Activated CD4-positive, alpha-beta T cell treated with anti-CD3 and anti-CD28 coated beads for 36 hours (primary cell): ENCODE measurements around the gene EPN1. TPM values are rescaled to one million over a fixed set of nuclear protein-coding genes. Genes with fewer than 3 reads are reported as not detected.

Experiments
- ATAC-seq: fragments of 200-7000 bp; cut with Tn5 transposase; one replicate; pipeline ENCODE4 v1.10.0; 2021; ENCODE audit warnings: mild to moderate bottlenecking, moderate library complexity
- CTCF ChIA-PET: fragments of 350-600 bp; sonication (Branson Sonifier 250); formaldehyde crosslinking; loops from one replicate; lab custom pipeline; 2021; ENCODE audit warnings: antibody characterized with exemption; lab: Charles Lee
- POLR2A ChIA-PET: fragments of 350-600 bp; sonication (Branson Sonifier 250); formaldehyde crosslinking; loops from one replicate; lab custom pipeline; 2021; ENCODE audit warnings: antibody characterized with exemption, inconsistent platforms; lab: Charles Lee
- DNase-seq: peaks from one replicate; pipeline ENCODE4 v3.0.0-alpha.2; 2020
- H3K27ac Mint-ChIP-seq: one replicate; pipeline ENCODE4 v1.8.0; 2021; ENCODE audit warnings: mixed read lengths
- H3K27me3 Mint-ChIP-seq: one replicate; pipeline ENCODE4 v1.8.0; 2021; ENCODE audit warnings: mixed read lengths
- H3K36me3 Mint-ChIP-seq: one replicate; pipeline ENCODE4 v1.8.0; 2021; ENCODE audit warnings: low read depth, mixed read lengths
- H3K4me1 Mint-ChIP-seq: one replicate; pipeline ENCODE4 v1.8.0; 2021; ENCODE audit warnings: mixed read lengths
- H3K4me3 Mint-ChIP-seq: one replicate; pipeline ENCODE4 v1.8.0; 2021; ENCODE audit warnings: mild to moderate bottlenecking, moderate library complexity, mixed read lengths
- H3K9me3 Mint-ChIP-seq: one replicate; pipeline ENCODE4 v1.8.0; 2021; ENCODE audit warnings: low read depth, mixed read lengths
- intact Hi-C, 2 experiments: fragments of 100-400 bp; cut with DNase I in 1 of 2; cut with micrococcal nuclease in 1 of 2; formaldehyde crosslinking; loops; one replicate each; pipeline versions ENCODE4 v1.14.2 to v1.15.1; 2022 to 2024; cut with DNase I, micrococcal nuclease
- total RNA-seq, 2 experiments: library from RNA; stranded (reverse); gene quantifications; one replicate each; pipeline ENCODE4 v1.2.3, GENCODE V29; 2021

Gene EPN1
- total RNA-seq, 2 experiments from 2014 or later: 32.5 to 37.1 TPM

- H3K9me3 Mint-ChIP-seq: no peaks in the 10 kb centered on the region
- ChIA-PET CTCF (interaction anchor here (1.7 kb wide), 1 partner anchor 12 kb away, joined by 5 read pairs; no protein-coding TSS in a partner anchor), POLR2A (no interaction called here)
- ATAC-seq: no peak
- peaks cover 36% of the 10 kb centered on the region for H3K4me1 Mint-ChIP-seq
- peaks cover 60% of the 10 kb centered on the region for H3K36me3 Mint-ChIP-seq
- H3K4me3 Mint-ChIP-seq: no peak overlapping the region
- H3K27ac Mint-ChIP-seq: no peak overlapping the region
- no peak for DNase-seq
- intact Hi-C loops: loop anchor here in 1 of 2 experiments (10.0 kb wide), 1 partner anchor 1794 kb away; the partner anchor contains the start of gene MYADM
- H3K27me3 Mint-ChIP-seq: no peaks in the 10 kb centered on the region
Observed at GRCh38 chr19:55658846-55659459, 16.1 kb upstream of the EPN1 start.

- intact Hi-C loops: loop anchor here in 1 of 2 experiments (10.0 kb wide), 1 partner anchor 1795 kb away; the partner anchor contains the start of gene MYADM
- DNase-seq: no peak
- peaks cover 67% of the 10 kb centered on the region for H3K36me3 Mint-ChIP-seq
- CTCF ChIA-PET: interaction anchor here (1.7 kb wide), 1 partner anchor 11 kb away, joined by 5 read pairs; no protein-coding TSS in a partner anchor
- H3K27ac Mint-ChIP-seq: peak overlapping the region; percentile 47
- ATAC-seq: no peak
- no peaks in the 10 kb centered on the region for H3K27me3 Mint-ChIP-seq
- H3K4me1 Mint-ChIP-seq: peaks cover 36% of the 10 kb centered on the region
- no peaks in the 10 kb centered on the region for H3K9me3 Mint-ChIP-seq
- POLR2A ChIA-PET: no interaction called here
- no peak overlapping the region for H3K4me3 Mint-ChIP-seq
Observed at GRCh38 chr19:55659822-55660221, 15.2 kb upstream of the EPN1 start.

DNA sequence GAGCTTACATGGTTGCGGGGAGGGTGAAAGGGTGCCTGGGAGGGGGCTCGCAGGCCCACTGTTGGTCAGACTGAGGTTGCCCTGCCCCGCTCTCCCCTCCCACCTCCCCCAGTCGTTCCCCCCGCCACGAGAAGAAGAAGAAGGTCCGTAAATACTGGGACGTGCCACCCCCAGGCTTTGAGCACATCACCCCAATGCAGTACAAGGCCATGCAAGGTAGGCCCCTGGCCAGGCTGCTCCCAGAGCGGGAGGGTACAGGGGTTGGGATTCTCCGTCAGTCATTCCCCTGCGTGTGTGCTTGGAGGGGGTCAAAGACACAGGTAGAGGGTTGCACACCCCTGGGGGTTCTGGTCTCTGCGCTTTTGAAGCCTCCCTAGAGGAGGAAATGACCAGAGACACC is 14.6 kb upstream of the EPN1 start:
- H3K27ac Mint-ChIP-seq: no peak overlapping the region

DNA sequence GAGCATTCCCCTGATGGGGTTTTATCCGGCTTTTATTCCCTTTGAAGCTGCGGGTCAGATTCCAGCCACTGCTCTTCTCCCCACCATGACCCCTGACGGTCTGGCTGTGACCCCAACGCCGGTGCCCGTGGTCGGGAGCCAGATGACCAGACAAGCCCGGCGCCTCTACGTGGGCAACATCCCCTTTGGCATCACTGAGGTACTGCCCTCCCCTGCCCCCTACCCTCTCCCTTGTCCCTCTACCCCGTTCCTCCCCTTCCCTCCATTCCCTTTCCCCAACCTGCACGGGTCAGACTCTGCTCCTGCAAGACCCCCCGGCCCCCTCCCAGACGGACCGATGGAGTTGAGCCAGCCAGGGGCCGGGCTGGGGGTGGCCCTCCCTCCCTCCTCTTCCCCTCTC is 14.0 kb upstream of the EPN1 start:
- no peaks in the 10 kb centered on the region for H3K27me3 Mint-ChIP-seq
- peaks cover 36% of the 10 kb centered on the region for H3K4me1 Mint-ChIP-seq
- H3K27ac Mint-ChIP-seq: no peak overlapping the region
- intact Hi-C loops: no loop called here
- no peaks in the 10 kb centered on the region for H3K9me3 Mint-ChIP-seq
- POLR2A ChIA-PET: no interaction called here
- no peak for ATAC-seq
- CTCF ChIA-PET: no interaction called here
- peaks cover 64% of the 10 kb centered on the region for H3K36me3 Mint-ChIP-seq
- DNase-seq: no peak
- no peak overlapping the region for H3K4me3 Mint-ChIP-seq

More for the DNA sequence above, 14.6 kb upstream of the EPN1 start:
- DNase-seq (no peak), ATAC-seq (no peak)
- CTCF ChIA-PET: interaction anchor here (1.7 kb wide), 1 partner anchor 11 kb away, joined by 5 read pairs; no protein-coding TSS in a partner anchor
- Mint-ChIP-seq H3K9me3 (no peaks in the 10 kb centered on the region), H3K4me3 (no peak overlapping the region), H3K36me3 (peaks cover 67% of the 10 kb centered on the region), H3K27me3 (no peaks in the 10 kb centered on the region), H3K4me1 (peaks cover 36% of the 10 kb centered on the region)
- POLR2A ChIA-PET: no interaction called here
- intact Hi-C loops: no loop called here

DNA sequence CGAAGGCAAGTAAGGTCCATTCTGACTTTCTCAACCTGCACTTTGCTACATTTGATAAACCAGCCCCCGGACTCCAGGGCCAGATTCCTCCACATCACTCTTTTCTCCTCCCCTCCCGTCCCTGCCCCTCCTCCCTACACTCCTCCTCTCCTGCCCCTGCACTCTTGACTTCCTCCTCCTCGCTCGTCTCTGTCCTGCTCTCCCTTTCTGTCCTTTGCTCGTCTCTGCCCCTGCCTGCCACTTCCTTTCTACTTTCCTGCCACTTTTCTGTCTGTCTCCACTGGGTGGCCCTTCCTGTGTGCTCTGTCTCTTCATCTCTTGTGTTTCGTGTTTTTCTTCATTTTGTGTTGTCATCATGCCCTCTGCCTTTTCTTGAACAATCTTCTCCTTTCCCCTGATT is 13.2 kb upstream of the EPN1 start:
- Mint-ChIP-seq H3K27me3 (no peaks in the 10 kb centered on the region), H3K4me3 (no peak overlapping the region), H3K27ac (peak overlapping the region; percentile 21), H3K4me1 (peaks cover 36% of the 10 kb centered on the region), H3K36me3 (peaks cover 59% of the 10 kb centered on the region), H3K9me3 (no peaks in the 10 kb centered on the region)
- POLR2A ChIA-PET: no interaction called here
- intact Hi-C loops: no loop called here
- DNase-seq: no peak
- CTCF ChIA-PET: no interaction called here
- no peak for ATAC-seq

GRCh38 chr19:55663846-55664536 is 11.0 kb upstream of the EPN1 start:
- ATAC-seq: no peak
- intact Hi-C loops: no loop called here
- no peaks in the 10 kb centered on the region for H3K9me3 Mint-ChIP-seq
- H3K27ac Mint-ChIP-seq: peak overlapping the region; percentile 26
- peaks cover 17% of the 10 kb centered on the region for H3K4me1 Mint-ChIP-seq
- H3K4me3 Mint-ChIP-seq: no peak overlapping the region
- DNase-seq: no peak
- H3K27me3 Mint-ChIP-seq: no peaks in the 10 kb centered on the region
- POLR2A ChIA-PET: no interaction called here
- CTCF ChIA-PET: interaction anchor here (1.5 kb wide), 1 partner anchor 9 kb away, joined by 5 read pairs; the partner anchor contains the start of gene U2AF2
- peaks cover 57% of the 10 kb centered on the region for H3K36me3 Mint-ChIP-seq

DNA sequence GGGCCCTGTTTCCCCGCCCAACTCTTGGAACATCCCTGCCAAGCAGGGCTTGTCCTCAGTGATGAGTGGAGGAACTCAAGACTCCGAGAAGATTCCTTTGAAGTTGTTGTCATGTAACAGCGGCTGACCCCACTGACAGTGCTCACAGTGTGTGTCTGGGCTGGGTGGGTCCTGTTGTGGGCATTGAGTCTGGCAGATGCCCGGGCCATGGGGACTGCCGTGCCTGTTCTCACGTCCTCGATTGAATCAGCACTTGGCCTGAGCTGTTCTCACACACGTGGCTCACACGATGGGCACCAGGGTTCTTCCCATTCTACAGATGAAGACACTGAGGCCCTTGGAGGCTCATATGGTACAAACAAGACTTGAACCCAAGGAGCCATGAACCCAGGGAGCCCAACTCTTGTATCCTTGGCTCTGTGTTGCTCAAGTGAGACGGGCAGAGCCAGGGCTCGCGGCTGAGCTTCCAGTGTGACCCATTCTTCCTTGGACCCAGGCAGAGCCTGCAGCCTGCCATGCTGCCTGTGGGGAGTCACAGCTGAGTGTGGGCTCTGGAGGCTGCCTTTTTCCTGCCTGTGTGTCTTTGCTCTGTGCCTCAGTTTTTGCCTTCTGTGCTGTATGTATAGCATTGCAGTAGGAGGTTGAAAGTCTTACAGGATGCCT is 8.6 kb upstream of the EPN1 start:
- no peak for DNase-seq
- H3K4me1 Mint-ChIP-seq: peaks cover 20% of the 10 kb centered on the region
- no peak overlapping the region for H3K27ac Mint-ChIP-seq
- H3K4me3 Mint-ChIP-seq: no peak overlapping the region
- intact Hi-C loops: no loop called here
- no peaks in the 10 kb centered on the region for H3K27me3 Mint-ChIP-seq
- ChIA-PET CTCF (no interaction called here), POLR2A (interaction anchor here (0.8 kb wide), 2 partner anchors 9 to 10 kb away, joined by 3 to 5 read pairs; no protein-coding TSS in a partner anchor)
- peaks cover 65% of the 10 kb centered on the region for H3K36me3 Mint-ChIP-seq
- no peaks in the 10 kb centered on the region for H3K9me3 Mint-ChIP-seq
- no peak for ATAC-seq

GRCh38 chr19:55667006-55667381 is 8.0 kb upstream of the EPN1 start:
- Mint-ChIP-seq H3K27me3 (no peaks in the 10 kb centered on the region), H3K36me3 (peaks cover 61% of the 10 kb centered on the region), H3K4me3 (no peak overlapping the region), H3K27ac (no peak overlapping the region), H3K4me1 (peaks cover 19% of the 10 kb centered on the region), H3K9me3 (no peaks in the 10 kb centered on the region)
- ATAC-seq (no peak), DNase-seq (no peak)
- CTCF ChIA-PET: no interaction called here
- intact Hi-C loops: no loop called here
- POLR2A ChIA-PET: interaction anchor here (0.8 kb wide), 1 partner anchor 10 kb away, joined by 5 read pairs; no protein-coding TSS in a partner anchor

GRCh38 chr19:55667511-55667910 is 7.5 kb upstream of the EPN1 start:
- Mint-ChIP-seq H3K9me3 (no peaks in the 10 kb centered on the region), H3K4me3 (no peak overlapping the region), H3K36me3 (peaks cover 64% of the 10 kb centered on the region), H3K4me1 (peaks cover 20% of the 10 kb centered on the region), H3K27ac (no peak overlapping the region), H3K27me3 (no peaks in the 10 kb centered on the region)
- DNase-seq (no peak), ATAC-seq (no peak)
- intact Hi-C loops: no loop called here
- POLR2A ChIA-PET: interaction anchor here (0.8 to 2.5 kb wide), 2 partner anchors 10 to 11 kb away, joined by 5 to 8 read pairs; no protein-coding TSS in a partner anchor
- CTCF ChIA-PET: no interaction called here

DNA sequence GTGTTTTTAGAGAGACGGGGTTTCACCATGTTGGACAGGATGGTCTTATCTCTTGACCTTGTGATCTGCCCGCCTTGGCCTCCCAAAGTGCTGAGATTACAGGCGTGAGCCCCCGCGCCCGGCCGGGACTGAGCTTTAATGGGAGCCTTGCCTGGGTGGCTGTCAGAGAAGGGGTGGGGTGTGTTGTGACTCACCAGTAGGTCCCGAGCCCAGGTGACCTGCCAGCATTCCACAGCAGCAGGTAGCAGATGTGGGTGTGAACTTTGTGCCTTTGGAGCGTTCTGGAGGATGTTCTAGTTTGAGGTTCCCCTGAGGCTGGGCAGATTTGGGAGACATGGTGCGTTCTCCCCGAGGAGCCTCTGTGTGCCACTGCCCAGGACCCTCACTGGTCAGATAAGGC is 7.1 kb upstream of the EPN1 start:
- peaks cover 60% of the 10 kb centered on the region for H3K36me3 Mint-ChIP-seq
- no peak overlapping the region for H3K4me3 Mint-ChIP-seq
- no peaks in the 10 kb centered on the region for H3K9me3 Mint-ChIP-seq
- ChIA-PET POLR2A (interaction anchor here (2.5 kb wide), 1 partner anchor 11 kb away, joined by 8 read pairs; no protein-coding TSS in a partner anchor), CTCF (interaction anchor here (0.7 to 1.6 kb wide), 2 partner anchors 11 to 14 kb away, joined by 3 to 7 read pairs; no protein-coding TSS in a partner anchor)
- DNase-seq: no peak
- no peak overlapping the region for H3K27ac Mint-ChIP-seq
- no peaks in the 10 kb centered on the region for H3K27me3 Mint-ChIP-seq
- H3K4me1 Mint-ChIP-seq: peaks cover 16% of the 10 kb centered on the region
- no peak for ATAC-seq
- intact Hi-C loops: no loop called here
